ACC112 (cell line): ENCODE results near the gene FBXO34.
A peak's percentile ranks its signal among the peaks of the same experiment; 100 is the strongest.

ENCODE experiments used
- H2AFZ ChIP-seq: fragments of 200-600 bp; sonication (generic); one replicate; pipeline ENCODE4 v1.6.0; 2017; ENCODE audit warnings: antibody characterized with exemption, low read length; ENCODE audit not compliant: unreplicated experiment
- H3K27ac ChIP-seq: fragments of 200-600 bp; sonication (generic); 2 replicates; pipeline ENCODE4 v1.5.1; 2014; ENCODE audit warnings: low read depth, mild to moderate bottlenecking, antibody characterized with exemption, low read length, moderate library complexity
- H3K27me3 ChIP-seq: fragments of 200-600 bp; sonication (generic); 2 replicates; pipeline ENCODE4 v1.6.1; 2014; ENCODE audit warnings: mild to moderate bottlenecking, antibody characterized with exemption, low read length, moderate library complexity, mixed read lengths; ENCODE audit not compliant: insufficient read depth
- H3K36me3 ChIP-seq: fragments of 200-600 bp; sonication (generic); 2 replicates; pipeline ENCODE4 v1.6.1; 2016; ENCODE audit warnings: mild to moderate bottlenecking, antibody characterized with exemption, low read length, moderate library complexity, mixed read lengths; ENCODE audit not compliant: insufficient read depth
- H3K4me1 ChIP-seq: fragments of 200-600 bp; sonication (generic); one replicate; pipeline ENCODE4 v1.6.1; 2016; ENCODE audit warnings: low read length, mixed read lengths; ENCODE audit not compliant: insufficient read depth, unreplicated experiment, control insufficient read depth
- H3K4me3 ChIP-seq: fragments of 200-600 bp; sonication (generic); 2 replicates; pipeline ENCODE4 v1.5.1; 2014; ENCODE audit warnings: mild to moderate bottlenecking, low read depth, low read length
- H3K79me2 ChIP-seq: fragments of 200-600 bp; sonication (generic); one replicate; pipeline ENCODE4 v1.6.0; 2016; ENCODE audit warnings: low read length; ENCODE audit not compliant: control insufficient read depth, unreplicated experiment, insufficient read depth

The FBXO34 gene

DNA sequence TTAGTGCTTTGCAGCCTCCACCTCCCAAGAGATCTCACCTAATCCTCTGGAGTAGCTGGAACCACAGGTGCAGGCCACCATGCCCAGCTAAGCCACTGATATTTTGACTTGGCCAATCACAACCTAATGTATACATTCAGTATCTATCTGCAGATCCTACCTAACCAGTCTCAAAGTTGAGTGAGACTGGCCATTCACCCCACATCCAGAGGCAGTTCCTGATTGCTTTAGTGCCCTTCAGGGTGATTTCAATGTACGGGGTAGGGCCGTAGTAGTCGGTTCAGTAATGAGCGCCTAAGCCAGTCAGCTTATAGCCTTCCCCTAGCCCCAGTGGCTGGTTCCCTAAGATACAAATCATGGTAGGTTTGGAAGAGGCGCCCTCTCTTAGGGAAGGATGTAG is 27.4 kb upstream of the FBXO34 start:
- Histone ChIP-seq H3K4me3 (no peak overlapping the region), H3K79me2 (no peaks in the 10 kb centered on the region), H3K36me3 (no peaks in the 10 kb centered on the region), H3K4me1 (no peaks in the 10 kb centered on the region), H3K27me3 (peaks cover 14% of the 10 kb centered on the region; the same call in 1 of the 2 replicates), H2AFZ (no peak overlapping the region), H3K27ac (no peak overlapping the region)

DNA sequence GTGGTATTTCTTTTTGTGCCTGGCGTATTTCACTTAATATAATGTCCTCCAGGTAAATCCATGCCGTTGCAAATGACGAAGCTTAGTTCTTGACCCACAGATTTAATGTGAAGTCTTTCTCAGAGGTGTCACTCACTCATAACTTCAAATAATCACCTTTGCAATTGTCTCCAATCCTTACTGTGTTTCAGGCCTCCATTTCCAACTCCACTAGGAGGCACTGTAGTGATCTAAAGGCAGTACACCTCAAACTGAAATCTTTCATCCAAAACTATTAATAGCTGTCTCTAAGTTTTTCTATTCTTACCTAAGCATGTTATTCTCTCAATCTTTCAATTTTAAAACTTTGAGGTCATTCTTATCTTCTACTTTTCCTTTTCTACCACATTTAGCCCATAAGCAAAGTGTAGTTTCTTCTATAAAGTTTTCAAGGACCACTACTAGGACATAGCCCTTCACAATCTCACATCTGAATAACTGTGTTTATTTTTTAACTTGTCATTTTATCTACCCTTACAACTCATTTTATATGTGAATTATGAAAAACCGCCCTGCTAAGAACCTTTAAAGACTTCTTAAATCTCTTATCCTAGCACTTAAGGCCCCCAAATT is 25.5 kb upstream of the FBXO34 start:
- peaks cover 14% of the 10 kb centered on the region; the same call in 1 of the 2 replicates for H3K27me3 ChIP-seq
- no peaks in the 10 kb centered on the region for H3K36me3 ChIP-seq
- no peak overlapping the region for H3K27ac ChIP-seq
- no peak overlapping the region for H2AFZ ChIP-seq
- peaks cover 8% of the 10 kb centered on the region for H3K4me1 ChIP-seq
- H3K4me3 ChIP-seq = no peak overlapping the region
- no peaks in the 10 kb centered on the region for H3K79me2 ChIP-seq

DNA sequence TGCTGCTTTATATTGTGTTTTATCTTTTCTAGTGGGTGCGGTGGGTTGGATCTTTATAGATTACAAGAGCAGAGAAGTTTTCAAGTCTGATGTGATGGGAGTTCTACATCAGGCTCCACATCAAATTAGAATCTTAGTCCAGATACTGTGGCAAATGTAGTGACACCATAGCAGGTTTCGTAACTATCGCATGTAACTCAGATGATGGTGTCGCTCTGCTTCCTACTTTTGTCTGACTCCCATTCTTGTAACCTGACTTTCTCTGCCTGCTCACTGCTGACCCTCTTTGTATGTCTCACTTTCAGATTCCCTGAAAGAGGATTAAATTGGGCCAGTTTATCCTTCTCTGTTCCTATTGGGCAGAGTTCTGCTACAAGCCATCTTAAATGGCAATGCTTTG is 22.8 kb upstream of the FBXO34 start:
- Histone ChIP-seq H3K36me3 (no peaks in the 10 kb centered on the region), H3K4me3 (no peak overlapping the region), H3K4me1 (peaks cover 8% of the 10 kb centered on the region), H3K27me3 (peaks cover 8% of the 10 kb centered on the region; the same call in 1 of the 2 replicates), H3K27ac (no peak overlapping the region), H3K79me2 (no peaks in the 10 kb centered on the region), H2AFZ (no peak overlapping the region)

DNA sequence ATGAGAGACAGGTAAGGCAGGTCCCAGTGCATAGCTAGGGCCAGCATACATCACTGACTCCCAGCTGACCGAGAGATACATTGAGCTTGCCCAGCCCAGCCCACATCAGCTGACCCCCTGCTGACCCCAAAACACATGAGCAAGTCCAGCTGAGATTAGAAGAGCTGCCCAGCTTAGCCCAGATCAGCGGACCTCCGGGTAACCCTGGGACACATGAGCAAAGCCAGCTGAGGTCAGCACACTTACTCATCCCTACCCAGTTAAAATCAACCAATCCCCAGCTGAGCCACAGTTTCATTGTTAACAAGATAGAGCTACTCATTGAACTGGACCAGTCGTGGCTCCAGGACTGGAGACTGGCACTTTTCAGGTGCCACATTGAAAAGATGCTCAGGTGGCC is 21.8 kb upstream of the FBXO34 start:
- no peaks in the 10 kb centered on the region for H3K79me2 ChIP-seq
- no peak overlapping the region for H3K27ac ChIP-seq
- peaks cover 8% of the 10 kb centered on the region for H3K4me1 ChIP-seq
- H3K36me3 ChIP-seq = no peaks in the 10 kb centered on the region
- H3K4me3 ChIP-seq = no peak overlapping the region
- no peak overlapping the region for H2AFZ ChIP-seq
- H3K27me3 ChIP-seq = peaks cover 8% of the 10 kb centered on the region; the same call in 1 of the 2 replicates

DNA sequence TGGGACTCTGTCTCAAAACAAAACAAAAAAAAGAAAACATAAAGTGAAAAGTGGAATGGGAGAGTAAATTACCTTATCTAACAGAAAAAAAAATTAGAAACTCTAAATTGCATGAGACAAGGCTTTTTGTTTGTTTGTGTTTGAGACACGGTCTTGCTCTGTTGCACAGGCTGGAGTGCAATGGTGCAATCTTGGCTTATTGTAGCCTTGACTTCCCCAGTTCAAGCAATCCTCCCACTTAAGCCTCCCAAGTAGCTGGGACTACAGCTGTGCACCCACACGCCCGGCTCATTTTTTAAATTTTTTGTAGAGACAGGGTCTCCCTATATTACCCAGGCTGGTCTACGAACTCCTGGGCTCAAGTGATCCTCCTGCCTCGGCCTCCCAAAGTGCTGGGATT is 17.9 kb upstream of the FBXO34 start:
- Histone ChIP-seq H3K27ac (no peak overlapping the region), H3K27me3 (peaks cover 24% of the 10 kb centered on the region; the same call in 1 of the 2 replicates), H3K79me2 (no peaks in the 10 kb centered on the region), H2AFZ (no peak overlapping the region), H3K36me3 (no peaks in the 10 kb centered on the region), H3K4me1 (peaks cover 8% of the 10 kb centered on the region), H3K4me3 (no peak overlapping the region)

DNA sequence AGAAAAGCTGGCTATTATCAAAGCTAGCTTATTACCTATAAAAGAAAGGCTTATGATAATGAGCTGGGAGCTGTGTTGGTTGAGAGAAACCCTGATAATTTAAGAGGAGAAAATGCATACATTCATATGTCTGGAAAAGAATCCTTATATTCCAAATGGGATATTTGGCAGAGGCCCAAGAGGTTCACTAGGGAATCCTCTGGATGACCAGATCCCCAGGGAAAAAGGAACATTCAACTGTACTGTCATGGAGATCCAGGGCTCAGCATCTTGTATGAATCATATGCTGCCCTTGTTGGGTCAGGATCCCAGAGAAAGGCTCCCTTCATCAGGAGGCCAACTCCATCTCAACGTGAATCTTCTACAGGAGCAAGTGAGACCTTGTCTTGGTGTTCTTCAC is 16.6 kb upstream of the FBXO34 start:
- H3K4me3 ChIP-seq = no peak overlapping the region
- H2AFZ ChIP-seq = no peak overlapping the region
- peaks cover 21% of the 10 kb centered on the region; the same call in 1 of the 2 replicates for H3K27me3 ChIP-seq
- no peak overlapping the region for H3K27ac ChIP-seq
- H3K36me3 ChIP-seq = no peaks in the 10 kb centered on the region
- no peaks in the 10 kb centered on the region for H3K79me2 ChIP-seq
- peaks cover 3% of the 10 kb centered on the region for H3K4me1 ChIP-seq

DNA sequence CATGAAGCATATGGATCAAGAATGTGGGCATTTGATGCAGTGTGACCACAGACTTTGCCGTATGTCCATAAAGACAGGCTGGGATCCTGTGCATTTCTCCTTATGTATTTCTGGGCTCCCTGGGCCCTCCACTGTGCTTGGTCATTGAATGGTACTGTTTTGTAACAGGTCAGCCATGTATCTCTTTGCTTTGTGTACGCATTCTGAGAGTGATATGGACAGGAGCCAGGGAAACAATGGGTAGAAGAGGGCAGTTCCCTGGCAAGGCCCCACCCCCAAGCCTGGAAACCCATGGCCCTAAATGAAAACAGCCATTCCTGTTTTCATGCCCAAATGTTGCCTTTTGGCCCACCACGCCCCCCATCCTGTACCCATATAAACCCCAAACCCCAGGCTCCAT is 15.2 kb upstream of the FBXO34 start:
- H3K4me3 ChIP-seq = no peak overlapping the region
- no peak overlapping the region for H2AFZ ChIP-seq
- H3K27me3 ChIP-seq = peaks cover 21% of the 10 kb centered on the region; the same call in 1 of the 2 replicates
- no peaks in the 10 kb centered on the region for H3K36me3 ChIP-seq
- H3K27ac ChIP-seq = no peak overlapping the region
- H3K79me2 ChIP-seq = no peaks in the 10 kb centered on the region
- no peaks in the 10 kb centered on the region for H3K4me1 ChIP-seq

DNA sequence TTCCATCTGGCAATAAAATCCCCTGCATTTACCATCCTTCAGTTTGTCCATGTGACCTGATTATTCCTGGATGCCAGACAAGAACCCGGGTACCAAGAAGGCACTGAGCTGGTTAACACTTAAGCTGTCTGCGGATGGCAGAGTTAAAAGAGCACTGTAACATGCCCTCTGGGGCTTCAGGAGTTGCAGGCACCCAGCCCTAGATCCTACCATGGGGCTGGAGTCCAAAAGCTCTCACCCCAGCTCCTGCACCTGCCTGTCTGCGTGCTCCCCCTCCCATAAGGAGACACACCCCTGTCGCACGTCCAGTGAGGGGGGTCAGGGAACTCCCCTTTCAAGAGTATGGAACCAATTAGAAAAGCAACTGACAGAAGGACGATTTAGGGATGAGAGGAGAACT is 14.6 kb upstream of the FBXO34 start:
- no peak overlapping the region for H3K27ac ChIP-seq
- no peaks in the 10 kb centered on the region for H3K36me3 ChIP-seq
- no peak overlapping the region for H3K4me3 ChIP-seq
- H3K4me1 ChIP-seq = no peaks in the 10 kb centered on the region
- H2AFZ ChIP-seq = no peak overlapping the region
- H3K79me2 ChIP-seq = no peaks in the 10 kb centered on the region
- peaks cover 21% of the 10 kb centered on the region; the same call in 1 of the 2 replicates for H3K27me3 ChIP-seq

DNA sequence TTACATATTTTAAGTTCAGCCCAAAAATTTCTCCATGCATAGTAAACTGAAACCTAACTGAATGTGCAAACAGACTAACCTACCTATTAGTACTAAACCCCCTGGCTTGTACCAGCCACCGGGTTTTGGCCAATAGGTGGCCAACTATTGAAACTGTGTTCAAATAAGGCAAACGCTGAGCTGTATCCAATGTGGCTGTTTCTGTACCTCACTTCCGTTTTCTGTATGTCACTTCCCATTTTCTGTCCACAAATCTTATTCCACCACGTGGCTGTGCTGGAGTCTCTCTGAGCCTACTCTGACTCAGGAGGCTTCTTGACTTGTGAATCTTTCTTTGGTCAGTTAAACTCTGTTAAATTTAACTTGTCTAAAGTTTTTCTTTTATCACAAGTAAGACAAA is 6.0 kb upstream of the FBXO34 start:
- no peaks in the 10 kb centered on the region for H3K4me1 ChIP-seq
- H3K27me3 ChIP-seq = no peaks in the 10 kb centered on the region
- no peak overlapping the region for H3K27ac ChIP-seq
- H3K4me3 ChIP-seq = no peak overlapping the region
- no peaks in the 10 kb centered on the region for H3K36me3 ChIP-seq
- H3K79me2 ChIP-seq = no peaks in the 10 kb centered on the region
- H2AFZ ChIP-seq = no peak overlapping the region

DNA sequence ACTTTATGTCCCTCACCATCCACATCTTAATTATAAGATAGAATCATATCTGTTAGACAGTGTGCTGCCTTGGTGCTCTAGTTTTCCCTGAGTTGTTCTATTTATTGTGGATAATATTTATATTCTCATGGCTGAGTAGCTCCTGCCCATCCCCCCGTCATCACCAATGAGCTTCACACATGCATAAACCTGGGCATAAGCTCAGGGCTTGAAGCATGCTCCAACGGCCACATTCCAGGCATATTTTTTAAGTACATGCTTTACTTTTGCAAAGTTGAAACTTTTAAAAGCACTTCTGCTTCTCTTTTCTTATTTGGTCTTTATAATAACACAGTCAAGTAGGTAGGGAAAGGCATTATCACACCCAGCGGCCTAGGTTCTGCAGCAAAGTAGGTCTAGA is 3.4 kb upstream of the FBXO34 start:
- Histone ChIP-seq H3K4me1 (peaks cover 4% of the 10 kb centered on the region), H3K27me3 (no peaks in the 10 kb centered on the region), H2AFZ (peak overlapping the region; percentile 32), H3K79me2 (peaks cover 13% of the 10 kb centered on the region), H3K27ac (no peak overlapping the region), H3K36me3 (no peaks in the 10 kb centered on the region), H3K4me3 (no peak overlapping the region)

DNA sequence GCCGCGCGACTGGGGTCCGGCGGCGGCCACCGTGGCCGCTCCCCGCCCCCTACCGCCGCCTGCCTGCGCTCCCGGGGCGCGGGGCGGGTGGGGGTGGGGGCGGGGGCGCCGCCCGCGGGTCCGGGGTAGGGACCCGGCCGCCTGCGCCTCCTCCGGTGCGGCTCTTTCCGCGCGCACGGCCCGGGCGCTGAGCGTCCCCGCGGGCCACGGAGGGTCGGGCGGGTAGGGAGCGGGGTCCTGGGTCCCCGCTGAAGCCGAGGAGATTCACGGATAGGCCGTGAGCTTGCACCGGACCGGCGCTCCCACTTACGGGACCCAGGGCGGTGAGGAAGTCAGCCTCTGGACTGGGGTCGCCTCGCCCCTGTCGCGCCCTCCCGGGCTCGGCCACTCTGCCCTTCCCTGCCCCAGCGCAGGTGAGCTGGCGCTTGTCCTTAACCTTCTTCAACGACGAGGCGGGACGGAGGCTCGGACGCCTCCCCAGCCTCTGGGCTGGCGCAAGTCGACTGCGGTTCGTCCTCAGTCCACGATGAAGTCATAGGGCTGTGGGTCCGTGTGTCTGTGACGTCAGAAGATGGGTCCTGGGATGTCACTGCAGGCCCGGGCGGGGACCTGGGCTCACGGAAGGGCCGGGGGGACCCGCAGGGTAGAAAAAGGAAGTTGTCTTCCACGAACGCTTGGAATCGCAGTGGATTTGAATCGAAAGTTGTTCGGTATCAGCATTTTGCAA is 514 bp downstream of the FBXO34 start:
- Histone ChIP-seq H3K27ac (peak overlapping the region; percentile 60), H3K79me2 (peaks cover 50% of the 10 kb centered on the region), H2AFZ (peak overlapping the region; percentile 67)

More for the DNA sequence above, 514 bp downstream of the FBXO34 start:
- Histone ChIP-seq H3K4me3 (peak overlapping the region; percentile 100), H3K4me1 (peaks cover 26% of the 10 kb centered on the region), H3K36me3 (no peaks in the 10 kb centered on the region), H3K27me3 (no peaks in the 10 kb centered on the region)
